Uterus (tissue), 4 donors: ENCODE measurements around the gene YPEL4. TPM values are rescaled to one million over a fixed set of nuclear protein-coding genes. Genes with fewer than 3 reads are reported as not detected.

Source experiments
- DNase-seq, 2 donors: peaks; one replicate each; pipeline ENCODE4 v3.0.0-alpha.2; 2019 to 2020
- H3K27ac ChIP-seq, 2 donors: fragments of 200-600 bp; sonication (generic); 1 replicate in 1 of 2; 2 replicates in 1 of 2; pipeline ENCODE4 v1.5.1; 2016 to 2018
- H3K27me3 ChIP-seq, 2 donors: fragments of 200-600 bp; sonication (generic); one replicate each; pipeline ENCODE4 v1.5.1; 2018 to 2019; ENCODE audit warnings: control low read depth in 1 of 2
- H3K36me3 ChIP-seq, 2 donors: fragments of 200-600 bp; sonication (generic); one replicate each; pipeline ENCODE4 v1.5.1; 2019; ENCODE audit warnings: control low read depth in 1 of 2
- H3K4me1 ChIP-seq, 2 donors: fragments of 200-600 bp; sonication (generic); one replicate each; pipeline ENCODE4 v1.5.1; 2018 to 2019; ENCODE audit warnings: control low read depth in 1 of 2
- H3K4me3 ChIP-seq, 2 donors: fragments of 200-600 bp; sonication (generic); 1 replicate in 1 of 2; 2 replicates in 1 of 2; pipeline ENCODE4 v1.5.1; 2018 to 2019; ENCODE audit warnings: mild to moderate bottlenecking in 1 of 2
- H3K9me3 ChIP-seq, 2 donors: fragments of 200-600 bp; sonication (generic); one replicate each; pipeline ENCODE4 v1.5.1; 2019; ENCODE audit warnings: control low read depth in 1 of 2
- POLR2A ChIP-seq, 2 donors: fragments of 450-650 bp; IDR thresholded peaks; one replicate each; pipeline ENCODE4 v1.6.1; 2016; ENCODE audit warnings: antibody characterized with exemption in 2 of 2, mild to moderate bottlenecking in 1 of 2, moderate library complexity in 1 of 2
- intact Hi-C: fragments of 100-400 bp; cut with DNase I; formaldehyde crosslinking; loops from one replicate; pipeline ENCODE4 v1.15.1; 2023; ENCODE audit warnings: low total_unique reads
- total RNA-seq, 4 donors: library from RNA; depleted of rRNA in 3 of 4; stranded (reverse); fragments of >200 nt in 3 of 4; gene quantifications; one replicate each; pipeline versions ENCODE4 v1.1.0 to v1.2.4, GENCODE V29; 2014 to 2023
- TF ChIP-seq, protein P1 (sequence below), 4 experiments: fragments of 200-600 bp in 2 of 4; fragments of 450-650 bp in 2 of 4; sonication (generic) in 2 of 4; IDR thresholded peaks; one replicate each; pipeline ENCODE4 v1.5.1; 2016 to 2019; ENCODE audit warnings: antibody characterized with exemption in 4 of 4, mild to moderate bottlenecking in 2 of 4, moderate library complexity in 1 of 4
- donor health status: DM: yes; HTN: yes; CAD: no.

Gene YPEL4
- total RNA-seq, 4 donors from 2014 or later, result 0.26 to 7.6 (median 2.7) TPM

DNA sequence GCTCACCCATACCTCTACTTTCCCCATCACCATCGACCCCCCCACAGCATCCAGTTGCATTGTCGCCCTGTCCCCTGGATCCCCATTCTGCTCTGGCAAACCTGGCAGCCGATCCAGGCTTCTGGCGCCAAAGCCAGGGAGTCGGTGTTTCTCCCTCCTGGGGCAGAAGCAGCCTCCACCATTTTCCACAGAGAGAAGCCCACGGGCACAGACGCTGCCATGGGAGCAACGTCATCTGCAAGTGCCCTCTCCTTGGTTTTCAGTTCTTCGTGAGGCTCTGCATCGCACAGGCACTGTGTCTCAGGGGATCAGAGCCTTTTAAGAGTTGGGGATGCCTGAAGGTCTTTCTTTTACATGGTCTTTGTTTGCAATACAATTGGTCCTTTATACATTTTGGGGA is 2.3 kb downstream of the YPEL4 start:
- intact Hi-C loops, result loop anchor here (10.0 kb wide), 1 partner anchor 53 kb away; the partner anchor contains the start of gene SERPING1
- no peak overlapping the region for H3K4me3 ChIP-seq

DNA sequence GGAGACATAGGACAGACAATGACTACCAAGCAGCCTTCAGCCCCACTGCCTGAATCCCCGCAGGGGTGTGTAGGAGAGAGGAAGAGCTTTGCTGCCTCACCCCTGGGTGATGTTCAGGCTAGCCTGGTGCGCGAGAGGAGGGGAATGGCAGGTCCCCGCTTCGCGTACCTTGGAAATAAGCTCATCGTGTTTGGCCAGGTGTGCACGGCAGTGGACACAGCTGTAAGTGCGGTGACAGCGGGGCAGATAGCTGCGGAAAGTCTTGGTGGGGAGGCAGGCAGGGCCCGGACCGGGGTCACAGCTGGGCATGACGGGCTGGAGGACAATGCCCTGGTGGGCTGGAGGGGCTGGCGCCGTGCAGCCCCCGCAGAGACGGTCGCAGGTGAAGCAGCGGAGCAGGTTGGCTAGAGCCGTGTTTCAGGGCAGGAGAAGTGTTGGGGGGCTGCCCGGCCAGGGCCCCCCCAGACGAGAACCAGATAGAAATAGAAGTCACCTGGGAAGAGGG is 2.9 kb downstream of the YPEL4 start:
- Histone ChIP-seq H3K4me3 (no peak overlapping the region), H3K36me3 (no peaks in the 10 kb centered on the region), H3K27me3 (no peaks in the 10 kb centered on the region), H3K27ac (peak overlapping the region; percentile 56 to 73), H3K4me1 (peaks cover 0 to 35% of the 10 kb centered on the region in 2 donors), H3K9me3 (no peaks in the 10 kb centered on the region)
- DNase-seq, result no peak
- intact Hi-C loops, result loop anchor here (10.0 kb wide), 1 partner anchor 52 kb away; the partner anchor contains the start of gene SERPING1
- TF ChIP-seq POLR2A (IDR thresholded peaks at IDR 0.05), result no peak
- TF ChIP-seq, protein P1, sequence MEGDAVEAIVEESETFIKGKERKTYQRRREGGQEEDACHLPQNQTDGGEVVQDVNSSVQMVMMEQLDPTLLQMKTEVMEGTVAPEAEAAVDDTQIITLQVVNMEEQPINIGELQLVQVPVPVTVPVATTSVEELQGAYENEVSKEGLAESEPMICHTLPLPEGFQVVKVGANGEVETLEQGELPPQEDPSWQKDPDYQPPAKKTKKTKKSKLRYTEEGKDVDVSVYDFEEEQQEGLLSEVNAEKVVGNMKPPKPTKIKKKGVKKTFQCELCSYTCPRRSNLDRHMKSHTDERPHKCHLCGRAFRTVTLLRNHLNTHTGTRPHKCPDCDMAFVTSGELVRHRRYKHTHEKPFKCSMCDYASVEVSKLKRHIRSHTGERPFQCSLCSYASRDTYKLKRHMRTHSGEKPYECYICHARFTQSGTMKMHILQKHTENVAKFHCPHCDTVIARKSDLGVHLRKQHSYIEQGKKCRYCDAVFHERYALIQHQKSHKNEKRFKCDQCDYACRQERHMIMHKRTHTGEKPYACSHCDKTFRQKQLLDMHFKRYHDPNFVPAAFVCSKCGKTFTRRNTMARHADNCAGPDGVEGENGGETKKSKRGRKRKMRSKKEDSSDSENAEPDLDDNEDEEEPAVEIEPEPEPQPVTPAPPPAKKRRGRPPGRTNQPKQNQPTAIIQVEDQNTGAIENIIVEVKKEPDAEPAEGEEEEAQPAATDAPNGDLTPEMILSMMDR (IDR thresholded peaks at IDR 0.05), result no peak

More for the DNA sequence above, 2.3 kb downstream of the YPEL4 start:
- no peaks in the 10 kb centered on the region for H3K27me3 ChIP-seq
- no peak for DNase-seq
- TF ChIP-seq POLR2A (IDR thresholded peaks at IDR 0.05), result no peak
- TF ChIP-seq, protein P1 (IDR thresholded peaks at IDR 0.05), result no peak
- peak overlapping the region; percentile 56 to 73 for H3K27ac ChIP-seq
- no peaks in the 10 kb centered on the region for H3K36me3 ChIP-seq
- H3K9me3 ChIP-seq, result no peaks in the 10 kb centered on the region
- peaks cover 0 to 35% of the 10 kb centered on the region in 2 donors for H3K4me1 ChIP-seq

DNA sequence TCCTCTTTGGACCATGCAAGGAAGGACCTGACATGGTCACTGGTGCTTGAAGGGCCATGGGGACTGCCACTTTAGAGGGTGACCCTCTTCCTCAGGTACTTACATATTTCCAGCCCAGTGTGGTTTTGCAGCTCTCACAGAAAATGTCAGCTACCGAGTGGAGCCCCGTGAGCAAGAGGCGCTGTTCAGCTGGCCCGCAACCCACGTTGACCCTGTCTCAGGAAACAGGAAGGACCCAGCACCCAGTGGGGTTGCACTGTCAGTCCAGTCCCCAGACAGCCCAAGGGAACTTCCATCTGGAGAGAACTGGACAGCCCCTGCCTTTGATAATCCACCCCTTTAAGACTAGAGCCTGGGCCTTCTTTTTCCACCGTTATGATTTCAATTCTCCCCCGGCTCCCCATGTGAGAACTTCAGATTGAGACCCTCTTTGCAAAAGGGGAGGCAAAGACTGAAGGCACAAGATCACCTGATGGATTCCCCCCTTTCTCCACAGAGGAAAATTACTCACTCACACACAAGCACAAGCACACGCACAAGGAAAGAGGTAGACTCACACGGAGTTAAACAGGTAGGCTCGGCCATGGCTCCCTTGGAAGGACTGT is 3.4 kb downstream of the YPEL4 start:
- intact Hi-C loops, result loop anchor here (10.0 kb wide), 1 partner anchor 51 kb away; the partner anchor contains the start of gene SERPING1
- no peak for DNase-seq
- Histone ChIP-seq H3K4me1 (peaks cover 0 to 35% of the 10 kb centered on the region in 2 donors), H3K36me3 (no peaks in the 10 kb centered on the region), H3K4me3 (no peak overlapping the region), H3K27me3 (no peaks in the 10 kb centered on the region), H3K9me3 (no peaks in the 10 kb centered on the region), H3K27ac (peak overlapping the region; percentile 56 to 73)
- no peak for TF ChIP-seq POLR2A (IDR thresholded peaks at IDR 0.05)
- TF ChIP-seq, protein P1 (IDR thresholded peaks at IDR 0.05), result no peak

DNA sequence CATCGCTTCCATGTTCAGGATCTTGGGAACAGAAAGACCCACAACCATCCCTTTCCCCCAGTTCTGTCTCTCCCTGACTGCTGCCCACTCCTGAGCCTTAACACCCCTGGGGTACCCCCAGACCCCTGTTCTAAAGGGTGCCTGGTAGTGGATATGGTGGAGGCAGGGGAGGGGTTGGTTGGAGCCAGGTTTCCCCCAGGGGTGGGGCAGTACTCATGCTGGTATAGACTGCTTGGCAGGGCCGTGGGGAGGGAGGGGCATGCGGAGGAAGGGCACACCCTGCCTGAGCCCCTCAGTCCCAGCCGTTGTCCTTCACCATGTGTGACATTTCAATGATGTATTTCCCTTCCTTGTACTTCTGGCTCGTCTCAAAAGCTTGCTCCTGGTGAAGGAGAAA is 4.0 kb downstream of the YPEL4 start:
- H3K4me3 ChIP-seq, result no peak overlapping the region
- H3K27ac ChIP-seq, result peak overlapping the region; percentile 56 to 73
- peak in 1 of 2 donors; percentile 39 for DNase-seq
- H3K9me3 ChIP-seq, result no peaks in the 10 kb centered on the region
- TF ChIP-seq POLR2A (IDR thresholded peaks at IDR 0.05), result no peak
- TF ChIP-seq, protein P1 (IDR thresholded peaks at IDR 0.05), result no peak
- H3K36me3 ChIP-seq, result no peaks in the 10 kb centered on the region
- intact Hi-C loops, result loop anchor here (10.0 kb wide), 1 partner anchor 51 kb away; the partner anchor contains the start of gene SERPING1
- no peaks in the 10 kb centered on the region for H3K27me3 ChIP-seq
- H3K4me1 ChIP-seq, result peaks cover 0 to 35% of the 10 kb centered on the region in 2 donors
